Measurements from ENCODE around the gene C11orf98. TPM values are rescaled to one million over a fixed set of nuclear protein-coding genes. Genes with fewer than 3 reads are reported as not detected.

The C11orf98 gene
- total and polyA plus RNA-seq, 2 of the 13 experiments (the other 11 are each of a cell fraction or from before 2014, with no cell fraction given): 30.4 to 91.8 TPM

DNA sequence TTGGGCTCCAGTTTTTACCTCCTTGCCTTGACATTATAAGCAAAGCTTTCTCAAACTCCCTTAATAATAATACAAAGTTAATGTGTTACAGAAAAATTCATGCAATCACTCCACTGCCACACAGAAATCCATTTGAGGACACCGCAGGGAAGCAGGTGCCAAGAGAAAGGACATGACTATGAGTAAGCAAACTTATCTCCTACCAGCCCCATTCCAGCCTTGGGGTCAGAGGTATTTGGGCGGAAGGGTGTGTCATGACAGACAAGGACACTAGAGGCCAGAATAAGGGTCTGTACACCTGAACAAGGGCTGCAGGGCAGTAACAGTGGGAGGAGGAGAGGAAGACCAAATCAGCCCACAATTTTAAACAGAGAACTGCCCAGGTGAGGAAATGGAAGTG is 48.3 kb upstream of the C11orf98 start:
- Histone ChIP-seq H3K9me3 (ENCODE audit: low read length) (no peaks in the 10 kb centered on the region), H4K20me1 (ENCODE audit: insufficient read depth, low read length) (no peaks in the 10 kb centered on the region; the same call in 1 of the 2 replicates), H3K9ac (ENCODE audit: insufficient read depth, low read depth, low read length) (no peak overlapping the region), H3K4me3 (replicated peaks in 1 of 3; ENCODE audit: insufficient read depth in 1 of 3, low read depth in 2 of 3, low read length in 3 of 3) (no peak overlapping the region), H3K4me1 (ENCODE audit: insufficient read depth, low read length) (no peaks in the 10 kb centered on the region), H3K79me2 (ENCODE audit: insufficient read depth, low read length) (peaks cover 5% of the 10 kb centered on the region), H2AFZ (ENCODE audit: low read length) (no peak overlapping the region), H3K27ac (ENCODE audit: extremely low read length, insufficient read depth, low read length) (peak overlapping the region; percentile 30), H3K36me3 (replicated peaks in 1 of 2; ENCODE audit: control insufficient read depth in 1 of 2, insufficient read depth in 2 of 2, low read length in 2 of 2) (peaks cover 27 to 90% of the 10 kb centered on the region in 2 experiments), H3K4me2 (ENCODE audit: low read depth, low read length) (no peak overlapping the region), H3K27me3 (ENCODE audit: control insufficient read depth in 1 of 2, insufficient read depth in 2 of 2, low read length in 2 of 2) (no peaks in the 10 kb centered on the region)
- no peak for FAIRE-seq
- peak; percentile 43 for ATAC-seq
- BruUV-seq (replicated peaks): TSS peak; percentile 25
- TF ChIP-seq ZNF776 (CRISPR knock-in tag; IDR thresholded peaks at IDR 0.05): no peak
- TF ChIP-seq MTA1 (CRISPR knock-in tag; IDR thresholded peaks at IDR 0.05; ENCODE audit: borderline replicate concordance): no peak
- TF ChIP-seq EED (CRISPR knock-in tag; IDR thresholded peaks at IDR 0.05): no peak
- peak; percentile 20; the same call in 1 of the 2 replicates for TF ChIP-seq POLR2AphosphoS5 (IDR thresholded peaks at IDR 0.05; ENCODE audit: low read depth, low read length)
- TF ChIP-seq, protein P1, sequence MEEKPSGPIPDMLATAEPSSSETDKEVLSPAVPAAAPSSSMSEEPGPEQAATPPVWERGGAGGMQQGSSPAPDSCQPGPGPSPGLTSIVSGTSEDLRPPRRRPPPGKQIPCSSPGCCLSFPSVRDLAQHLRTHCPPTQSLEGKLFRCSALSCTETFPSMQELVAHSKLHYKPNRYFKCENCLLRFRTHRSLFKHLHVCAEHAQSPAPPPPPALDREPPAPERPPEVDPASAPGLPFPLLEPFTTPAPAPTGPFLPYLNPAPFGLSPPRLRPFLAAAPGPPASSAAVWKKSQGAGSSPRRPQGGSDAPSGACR (CRISPR knock-in tag; IDR thresholded peaks at IDR 0.05): no peak
- 0 out of 2 replicates have a peak, but pooled peaks have one; percentile 11 for TF ChIP-seq FOSL2 (CRISPR knock-in tag; IDR thresholded peaks at IDR 0.05)
- TF ChIP-seq TRIM24 (CRISPR knock-in tag; IDR thresholded peaks at IDR 0.05): no peak
- in situ Hi-C loops (cut with HindIII; ENCODE audit: extremely low pct_ligation_motif_present, low pct_unique_long_range_greater_than_20kb) (no loop called here), intact Hi-C loops (cut with micrococcal nuclease; ENCODE audit: unreplicated experiment) (no loop called here)
- 87% methylated on average over 2 of the region's 2 CpGs for WGBS (ENCODE audit: low lambda C conversion rate)
- no peak for DNase-seq (ENCODE audit: low spot score)
- CTCF ChIA-PET (ENCODE audit: low intra/inter-chr PET ratio, low total read pairs): no interaction called here
- POLR2A ChIA-PET: interaction anchor here (1.3 to 1.5 kb wide), 2 partner anchors 14 to 60 kb away, joined by 3 read pairs; partner anchors contain the start of genes HNRNPUL2 and INTS5

DNA sequence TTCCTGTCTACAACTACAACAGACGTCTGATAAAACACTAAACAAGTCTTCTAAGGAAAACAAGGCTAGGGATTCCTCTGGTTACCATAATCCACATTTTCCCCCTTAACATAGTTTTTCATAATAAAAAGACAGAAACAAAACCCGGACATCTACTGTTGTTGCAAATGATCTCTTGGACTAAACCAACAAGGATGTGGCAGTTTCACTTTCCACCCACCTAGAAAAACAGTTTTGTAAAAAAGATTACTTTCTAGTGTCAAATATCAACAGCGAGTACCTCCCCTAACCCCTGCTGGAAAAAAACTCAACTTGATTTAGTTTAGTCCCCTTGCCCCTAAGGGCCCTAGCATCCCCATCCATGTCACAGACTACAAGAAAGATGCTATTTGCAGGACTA is 47.9 kb upstream of the C11orf98 start:
- ChIA-PET CTCF (ENCODE audit: low intra/inter-chr PET ratio, low total read pairs) (no interaction called here), POLR2A (interaction anchor here (1.5 kb wide), 1 partner anchor 60 kb away, joined by 3 read pairs; the partner anchor contains the start of gene INTS5)
- WGBS (ENCODE audit: low lambda C conversion rate): 91% methylated on average over 3 of the region's 3 CpGs
- H3K9ac ChIP-seq (ENCODE audit: insufficient read depth, low read depth, low read length): no peak overlapping the region
- no peak for FAIRE-seq
- BruUV-seq (replicated peaks): no TSS peak
- ATAC-seq: no peak
- H3K79me2 ChIP-seq (ENCODE audit: insufficient read depth, low read length): peaks cover 5% of the 10 kb centered on the region
- peaks cover 28 to 86% of the 10 kb centered on the region in 2 experiments for H3K36me3 ChIP-seq (replicated peaks in 1 of 2; ENCODE audit: control insufficient read depth in 1 of 2, insufficient read depth in 2 of 2, low read length in 2 of 2)
- in situ Hi-C loops (cut with HindIII; ENCODE audit: extremely low pct_ligation_motif_present, low pct_unique_long_range_greater_than_20kb) (no loop called here), intact Hi-C loops (cut with micrococcal nuclease; ENCODE audit: unreplicated experiment) (no loop called here)
- DNase-seq (ENCODE audit: low spot score): no peak
- no peaks in the 10 kb centered on the region; the same call in 1 of the 2 replicates for H4K20me1 ChIP-seq (ENCODE audit: insufficient read depth, low read length)
- no peaks in the 10 kb centered on the region for H3K4me1 ChIP-seq (ENCODE audit: insufficient read depth, low read length)
- H3K27me3 ChIP-seq (ENCODE audit: control insufficient read depth in 1 of 2, insufficient read depth in 2 of 2, low read length in 2 of 2): no peaks in the 10 kb centered on the region
- no peak overlapping the region for H3K4me2 ChIP-seq (ENCODE audit: low read depth, low read length)
- H2AFZ ChIP-seq (ENCODE audit: low read length): no peak overlapping the region
- H3K27ac ChIP-seq (ENCODE audit: extremely low read length, insufficient read depth, low read length): peak overlapping the region; percentile 30
- no peaks in the 10 kb centered on the region for H3K9me3 ChIP-seq (ENCODE audit: low read length)
- no peak overlapping the region for H3K4me3 ChIP-seq (replicated peaks in 1 of 3; ENCODE audit: insufficient read depth in 1 of 3, low read depth in 2 of 3, low read length in 3 of 3)
- no peak for TF ChIP-seq TGIF2 (CRISPR knock-in tag; IDR thresholded peaks at IDR 0.05)
- TF ChIP-seq, protein P2, sequence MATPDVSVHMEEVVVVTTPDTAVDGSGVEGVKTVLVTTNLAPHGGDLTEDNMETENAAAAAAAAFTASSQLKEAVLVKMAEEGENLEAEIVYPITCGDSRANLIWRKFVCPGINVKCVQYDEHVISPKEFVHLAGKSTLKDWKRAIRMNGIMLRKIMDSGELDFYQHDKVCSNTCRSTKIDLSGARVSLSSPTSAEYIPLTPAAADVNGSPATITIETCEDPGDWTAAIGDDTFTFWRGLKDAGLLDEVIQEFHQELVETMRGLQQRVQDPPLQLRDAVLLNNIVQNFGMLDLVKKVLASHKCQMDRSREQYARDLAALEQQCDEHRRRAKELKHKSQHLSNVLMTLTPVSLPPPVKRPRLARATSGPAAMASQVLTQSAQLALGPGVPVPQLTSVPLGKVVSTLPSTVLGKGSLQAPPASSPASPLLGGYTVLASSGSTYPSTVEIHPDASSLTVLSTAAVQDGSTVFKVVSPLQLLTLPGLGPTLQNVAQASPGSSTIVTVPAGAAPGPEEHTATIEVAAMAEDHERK (CRISPR knock-in tag; IDR thresholded peaks at IDR 0.05; ENCODE audit: low read depth): no peak
- TF ChIP-seq ZNF530 (CRISPR knock-in tag; IDR thresholded peaks at IDR 0.05; ENCODE audit: low read depth): no peak
- TF ChIP-seq AGO1 (IDR thresholded peaks at IDR 0.05; ENCODE audit: low read depth, low read length, poor library complexity, severe bottlenecking): no peak
- TF ChIP-seq ZMYM3 (CRISPR knock-in tag; IDR thresholded peaks at IDR 0.05): no peak
- TF ChIP-seq MATR3 (CRISPR knock-in tag; IDR thresholded peaks at IDR 0.05): no peak
- TF ChIP-seq ZNF20 (CRISPR knock-in tag; IDR thresholded peaks at IDR 0.05): no peak
- TF ChIP-seq ZNF101 (CRISPR knock-in tag; IDR thresholded peaks at IDR 0.05; ENCODE audit: borderline replicate concordance, low read depth): no peak

Measured in HepG2 (cell line).